GM23338 (cell line): ENCODE measurements around the gene CAPN7. TPM values are rescaled to one million over a fixed set of nuclear protein-coding genes. Genes with fewer than 3 reads are reported as not detected.

Source experiments
- ATAC-seq: fragments of 200-7000 bp; cut with Tn5 transposase; 3 replicates; pipeline ENCODE4 v1.9.1; 2020
- DNase-seq: peaks from one replicate; pipeline ENCODE4 v3.0.0-alpha.2; 2015; ENCODE audit warnings: low spot score
- H2AFZ ChIP-seq: fragments of 200-600 bp; sonication (generic); 2 replicates; pipeline ENCODE4 v1.8.0; 2016; ENCODE audit warnings: antibody characterized with exemption, mild to moderate bottlenecking, moderate library complexity
- H3F3A ChIP-seq: fragments of 200-600 bp; sonication (generic); replicated peaks from 2 replicates; pipeline ENCODE4 v1.8.0; 2017; ENCODE audit warnings: antibody characterized with exemption, mixed run types, low read depth
- H3K27ac ChIP-seq: fragments of 200-600 bp; sonication (generic); 2 replicates; pipeline ENCODE4 v1.6.1; 2016; ENCODE audit warnings: low read depth
- H3K27me3 ChIP-seq: fragments of 200-600 bp; sonication (generic); 2 replicates; pipeline ENCODE4 v1.8.0; 2016; ENCODE audit warnings: mild to moderate bottlenecking, mixed run types, moderate library complexity; ENCODE audit not compliant: insufficient read depth
- H3K36me3 ChIP-seq: fragments of 200-600 bp; sonication (generic); 2 replicates; pipeline ENCODE4 v1.8.0; 2016; ENCODE audit warnings: mild to moderate bottlenecking; ENCODE audit not compliant: insufficient read depth
- H3K4me1 ChIP-seq: fragments of 200-600 bp; sonication (generic); 2 replicates; pipeline ENCODE4 v1.8.0; 2016; ENCODE audit warnings: mild to moderate bottlenecking, moderate library complexity; ENCODE audit not compliant: insufficient read depth
- H3K4me2 ChIP-seq: fragments of 200-600 bp; sonication (generic); 2 replicates; pipeline ENCODE4 v1.7.1; 2017; ENCODE audit warnings: mixed run types
- H3K4me3 ChIP-seq: fragments of 200-600 bp; sonication (generic); 2 replicates; pipeline ENCODE4 v1.6.1; 2016; ENCODE audit warnings: mixed run types
- H3K79me2 ChIP-seq: fragments of 200-600 bp; sonication (generic); replicated peaks from 2 replicates; pipeline ENCODE4 v1.8.0; 2017; ENCODE audit warnings: mild to moderate bottlenecking; ENCODE audit not compliant: insufficient read depth
- H3K9me2 ChIP-seq: fragments of 200-600 bp; sonication (generic); 2 replicates; pipeline ENCODE4 v1.8.0; 2017; ENCODE audit not compliant: insufficient read depth
- H4K20me1 ChIP-seq: fragments of 200-600 bp; sonication (generic); replicated peaks from 2 replicates; pipeline ENCODE4 v1.8.0; 2017; ENCODE audit warnings: mild to moderate bottlenecking; ENCODE audit not compliant: insufficient read depth
- H3K27ac Mint-ChIP-seq: 2 replicates; pipeline ENCODE4 v1.8.0; 2020; ENCODE audit warnings: inconsistent platforms, mild to moderate bottlenecking, moderate library complexity, mixed read lengths
- H3K27me3 Mint-ChIP-seq: 3 replicates; pipeline ENCODE4 v1.8.0; 2022; ENCODE audit warnings: low read depth, mild to moderate bottlenecking, moderate library complexity, mixed read lengths, inconsistent platforms; ENCODE audit not compliant: insufficient read depth, poor library complexity
- H3K36me3 Mint-ChIP-seq: 3 replicates; pipeline ENCODE4 v1.8.0; 2021; ENCODE audit warnings: low read depth, mild to moderate bottlenecking, inconsistent platforms, moderate library complexity, mixed read lengths
- H3K4me1 Mint-ChIP-seq: 3 replicates; pipeline ENCODE4 v1.8.0; 2020; ENCODE audit warnings: mild to moderate bottlenecking, inconsistent platforms, mixed read lengths
- H3K4me3 Mint-ChIP-seq: 3 replicates; pipeline ENCODE4 v1.8.0; 2021; ENCODE audit warnings: moderate library complexity, mild to moderate bottlenecking, inconsistent platforms, mixed read lengths
- H3K9me3 Mint-ChIP-seq: 3 replicates; pipeline ENCODE4 v1.8.0; 2020; ENCODE audit warnings: moderate library complexity, mild to moderate bottlenecking, inconsistent platforms, mixed read lengths
- CREB1 ChIP-seq: fragments of 250-450 bp; sonication (Bioruptor Pico); IDR thresholded peaks from 2 replicates; pipeline ENCODE4 v1.5.0; 2020; ENCODE audit warnings: low read depth, mild to moderate bottlenecking, moderate library complexity
- CTCF ChIP-seq, 2 experiments: fragments of 200-600 bp in 1 of 2; sonication (generic) in 1 of 2; conservative IDR thresholded peaks; 2 replicates each; pipeline versions ENCODE4 v1.5.1 to v1.6.1; 2016 to 2017; ENCODE audit warnings: antibody characterized with exemption in 2 of 2, low read depth in 2 of 2, mild to moderate bottlenecking in 2 of 2, moderate library complexity in 1 of 2
- ETS1 ChIP-seq: IDR thresholded peaks from 2 replicates; pipeline ENCODE4 v1.6.1; 2016; ENCODE audit warnings: antibody characterized with exemption
- EZH2 ChIP-seq: fragments of 200-600 bp; sonication (generic); IDR thresholded peaks from one replicate; pipeline ENCODE4 v1.8.0; 2017; ENCODE audit warnings: antibody characterized with exemption, mild to moderate bottlenecking, low read depth; ENCODE audit not compliant: unreplicated experiment
- EZH2phosphoT487 ChIP-seq: fragments of 200-600 bp; sonication (generic); IDR thresholded peaks from one replicate; pipeline ENCODE4 v1.8.1; 2018; ENCODE audit warnings: antibody characterized with exemption; ENCODE audit not compliant: unreplicated experiment
- JUNB ChIP-seq: IDR thresholded peaks from one replicate; pipeline ENCODE4 v1.6.1; 2016; ENCODE audit warnings: antibody characterized with exemption; ENCODE audit not compliant: unreplicated experiment
- NANOG ChIP-seq: IDR thresholded peaks from 2 replicates; pipeline ENCODE4 v1.6.1; 2016; ENCODE audit warnings: antibody characterized with exemption, borderline replicate concordance
- POLR2AphosphoS5 ChIP-seq: IDR thresholded peaks from 2 replicates; pipeline ENCODE4 v1.6.1; 2016; ENCODE audit warnings: antibody characterized with exemption, low read depth
- REST ChIP-seq: IDR thresholded peaks from one replicate; pipeline ENCODE4 v1.6.1; 2018; ENCODE audit warnings: antibody characterized with exemption; ENCODE audit not compliant: unreplicated experiment
- STAT1 ChIP-seq: IDR thresholded peaks from one replicate; pipeline ENCODE4 v1.6.1; 2016; ENCODE audit warnings: antibody characterized with exemption; ENCODE audit not compliant: unreplicated experiment
- ZNF114 ChIP-seq: fragments of 250-450 bp; sonication (Bioruptor Pico); IDR thresholded peaks from 2 replicates; pipeline ENCODE4 v1.5.0; 2020; ENCODE audit warnings: mild to moderate bottlenecking, moderate library complexity
- ZNF331 ChIP-seq: fragments of 250-450 bp; sonication (Bioruptor Pico); IDR thresholded peaks from 2 replicates; pipeline ENCODE4 v1.5.0; 2020; ENCODE audit warnings: low read depth, mild to moderate bottlenecking, moderate library complexity
- polyA plus RNA-seq: library from polyadenylated mRNA; unstranded; fragments of >200 nt; fragmentation: Nextera tagmentation; extraction: Ambion mirVana; gene quantifications from 2 replicates; pipeline ENCODE4 v1.2.1, GENCODE V29; 2016
- total RNA-seq: library from RNA; depleted of rRNA; stranded (reverse); fragments of >200 nt; shearing (Covaris generic); gene quantifications from 2 replicates; pipeline ENCODE4 v1.2.3, GENCODE V29; 2014

CAPN7 gene
- total and polyA plus RNA-seq, 2 experiments from 2014 or later: 9.9 to 18.1 TPM

- TF ChIP-seq POLR2AphosphoS5 (no peak), ZNF331 (CRISPR knock-in tag) (no peak), CTCF (conservative IDR thresholded peaks at IDR 0.05; ENCODE audit: low read depth in 2 of 2) (no peak)
Measured at GRCh38 chr3:15205482-15205933, 538 bp upstream of the CAPN7 start (continued).

GRCh38 chr3:15206662-15207576 lies 873 bp downstream of the CAPN7 start:
- Mint-ChIP-seq H3K4me3 (peak overlapping the region; percentile 74), H3K4me1 (peaks cover 10% of the 10 kb centered on the region), H3K27me3 (peaks cover 2% of the 10 kb centered on the region), H3K9me3 (no peaks in the 10 kb centered on the region; the same call in 2 of the 3 replicates), H3K27ac (no peak overlapping the region), H3K36me3 (no peaks in the 10 kb centered on the region)
- Histone ChIP-seq H3K79me2 (peaks cover 30% of the 10 kb centered on the region), H3F3A (no peaks in the 10 kb centered on the region), H4K20me1 (no peaks in the 10 kb centered on the region), H2AFZ (peak overlapping the region; percentile 52), H3K27me3 (no peaks in the 10 kb centered on the region), H3K4me2 (peak overlapping the region; percentile 88), H3K4me3 (peak overlapping the region; percentile 74), H3K4me1 (no peaks in the 10 kb centered on the region), H3K9me2 (no peaks in the 10 kb centered on the region), H3K36me3 (no peaks in the 10 kb centered on the region), H3K27ac (no peak overlapping the region; the same call in 1 of the 2 replicates)
- ATAC-seq: peak; percentile 74
- TF ChIP-seq STAT1: no peak
- no peak for TF ChIP-seq NANOG
- TF ChIP-seq CTCF (conservative IDR thresholded peaks at IDR 0.05; ENCODE audit: low read depth in 2 of 2): no peak
- TF ChIP-seq ZNF114: no peak
- no peak for TF ChIP-seq JUNB
- TF ChIP-seq EZH2phosphoT487: no peak
- no peak for TF ChIP-seq POLR2AphosphoS5
- TF ChIP-seq ZNF331 (CRISPR knock-in tag): no peak
- TF ChIP-seq EZH2: no peak
- no peak for TF ChIP-seq REST
- TF ChIP-seq CREB1 (CRISPR knock-in tag): no peak
- TF ChIP-seq ETS1: no peak
- DNase-seq: peak; percentile 19
